ENCODE results near the gene TP73.

- TF ChIP-seq CTCF (conservative IDR thresholded peaks at IDR 0.05; ENCODE audit: low read depth, low read length) = no peak
- TF ChIP-seq EZH2phosphoT487 (IDR thresholded peaks at IDR 0.05; ENCODE audit: borderline replicate concordance, low read length) = no peak
- no peak for TF ChIP-seq EZH2 (IDR thresholded peaks at IDR 0.05; ENCODE audit: low read length, unreplicated experiment)
These were observed 94.7 kb downstream of the TP73 start for GRCh38 chr1:3746830-3747521.

All from PC-3 (cell line).